Stimulated activated CD4-positive, alpha-beta T cell treated with anti-CD3 and anti-CD28 coated beads, Interleukin-4, amount 100 ng/mL, for 4 hours (primary cell): ENCODE results near the gene KCNIP1.
A peak's percentile ranks its signal among the peaks of the same experiment; 100 is the strongest.

Experiments used
- DNase-seq, 2 experiments: peaks; one replicate each; pipeline ENCODE4 v3.0.0-alpha.2; 2020

Gene KCNIP1

GRCh38 chr5:170503990-170504596 lies at the start of gene KCNIP1:
Gene KCNIP1 (plus strand): TSS chr5:170504020.
- DNase-seq, result no peak

GRCh38 chr5:170463426-170463825 lies 40.4 kb upstream of the KCNIP1 start:
- no peak for DNase-seq

- no peak for DNase-seq
Measured at GRCh38 chr5:170464280-170465127, 39.3 kb upstream of the KCNIP1 start.

- DNase-seq, result no peak
Measured at GRCh38 chr5:170466553-170466952, 37.3 kb upstream of the KCNIP1 start.

- DNase-seq, result peak; percentile 12 to 15
Measured at GRCh38 chr5:170466988-170467707, 36.7 kb upstream of the KCNIP1 start.

GRCh38 chr5:170468633-170469285 lies 35.1 kb upstream of the KCNIP1 start:
- DNase-seq, result no peak

GRCh38 chr5:170469414-170469813 lies 34.4 kb upstream of the KCNIP1 start:
- no peak for DNase-seq

- no peak for DNase-seq
Measured at GRCh38 chr5:170470275-170470674, 33.5 kb upstream of the KCNIP1 start.

GRCh38 chr5:170470808-170471404 lies 32.9 kb upstream of the KCNIP1 start:
- no peak for DNase-seq

- no peak for DNase-seq
Measured at GRCh38 chr5:170471551-170472178, 32.2 kb upstream of the KCNIP1 start.

- no peak for DNase-seq
Measured at GRCh38 chr5:170473642-170474041, 30.2 kb upstream of the KCNIP1 start.

- DNase-seq, result no peak
Measured at GRCh38 chr5:170474489-170475274, 29.1 kb upstream of the KCNIP1 start.

GRCh38 chr5:170475294-170476000 lies 28.4 kb upstream of the KCNIP1 start:
- no peak for DNase-seq

- no peak for DNase-seq
Measured at GRCh38 chr5:170476704-170477103, 27.1 kb upstream of the KCNIP1 start.

GRCh38 chr5:170477906-170478305 lies 25.9 kb upstream of the KCNIP1 start:
- no peak for DNase-seq

GRCh38 chr5:170478306-170478705 lies 25.5 kb upstream of the KCNIP1 start:
- DNase-seq, result no peak

- no peak for DNase-seq
Measured at GRCh38 chr5:170479484-170479883, 24.3 kb upstream of the KCNIP1 start.

GRCh38 chr5:170480260-170480659 lies 23.6 kb upstream of the KCNIP1 start:
- no peak for DNase-seq

- DNase-seq, result no peak
Measured at GRCh38 chr5:170481849-170482248, 22.0 kb upstream of the KCNIP1 start.

GRCh38 chr5:170482511-170482910 lies 21.3 kb upstream of the KCNIP1 start:
- no peak for DNase-seq
